Measurements from ENCODE around the gene GRIN2A. TPM values are rescaled to one million over a fixed set of nuclear protein-coding genes. Genes with fewer than 3 reads are reported as not detected.

GRIN2A gene
- total and polyA plus RNA-seq, 2 of the 13 experiments (the other 11 are each of a cell fraction or from before 2014, with no cell fraction given): not detected

GRCh38 chr16:9761870-9762269 is 420.4 kb downstream of the GRIN2A start (continued):
- TF ChIP-seq, protein P1, sequence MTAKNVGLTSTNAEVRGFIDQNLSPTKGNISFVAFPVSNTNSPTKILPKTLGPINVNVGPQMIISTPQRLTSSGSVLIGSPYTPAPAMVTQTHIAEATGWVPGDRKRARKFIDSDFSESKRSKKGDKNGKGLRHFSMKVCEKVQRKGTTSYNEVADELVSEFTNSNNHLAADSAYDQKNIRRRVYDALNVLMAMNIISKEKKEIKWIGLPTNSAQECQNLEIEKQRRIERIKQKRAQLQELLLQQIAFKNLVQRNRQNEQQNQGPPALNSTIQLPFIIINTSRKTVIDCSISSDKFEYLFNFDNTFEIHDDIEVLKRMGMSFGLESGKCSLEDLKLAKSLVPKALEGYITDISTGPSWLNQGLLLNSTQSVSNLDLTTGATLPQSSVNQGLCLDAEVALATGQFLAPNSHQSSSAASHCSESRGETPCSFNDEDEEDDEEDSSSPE (CRISPR knock-in tag; IDR thresholded peaks at IDR 0.05): no peak

DNA sequence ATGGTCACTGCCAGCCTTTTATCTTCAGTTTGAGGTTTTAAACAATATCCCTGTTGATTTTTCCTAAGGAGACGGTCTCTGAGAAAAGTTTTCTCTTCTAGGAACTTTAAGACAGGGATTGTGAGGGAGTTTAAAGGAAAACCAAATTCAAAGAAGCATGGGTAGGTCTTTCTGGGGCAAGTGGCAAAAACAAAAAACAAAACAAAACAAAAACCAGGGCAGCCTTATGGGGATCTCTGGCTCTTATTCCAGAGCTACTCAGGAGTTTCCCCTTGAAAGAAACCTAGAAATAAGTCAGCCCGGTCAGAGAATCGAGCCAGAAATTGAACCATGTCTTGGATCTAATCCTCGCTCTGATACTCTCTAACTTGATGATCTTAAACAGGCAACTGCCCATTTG is 424.5 kb downstream of the GRIN2A start:
- Histone ChIP-seq H4K20me1 (ENCODE audit: insufficient read depth, low read length) (no peaks in the 10 kb centered on the region), H3K27me3 (ENCODE audit: control insufficient read depth in 1 of 2, insufficient read depth in 2 of 2, low read length in 2 of 2) (0 out of 5 replicates have a peak, but pooled peaks cover 0 to 4% of the 10 kb centered on the region in 2 experiments), H3K9me3 (ENCODE audit: low read length) (no peaks in the 10 kb centered on the region), H3K9ac (ENCODE audit: insufficient read depth, low read depth, low read length) (no peak overlapping the region), H3K4me3 (replicated peaks in 1 of 3; ENCODE audit: insufficient read depth in 1 of 3, low read depth in 2 of 3, low read length in 3 of 3) (no peak overlapping the region), H3K4me1 (ENCODE audit: insufficient read depth, low read length) (no peaks in the 10 kb centered on the region), H3K36me3 (replicated peaks in 1 of 2; ENCODE audit: control insufficient read depth in 1 of 2, insufficient read depth in 2 of 2, low read length in 2 of 2) (no peaks in the 10 kb centered on the region), H3K27ac (ENCODE audit: extremely low read length, insufficient read depth, low read length) (no peak overlapping the region), H3K4me2 (ENCODE audit: low read depth, low read length) (no peak overlapping the region), H3K79me2 (ENCODE audit: insufficient read depth, low read length) (no peaks in the 10 kb centered on the region), H2AFZ (ENCODE audit: low read length) (no peak overlapping the region)
- no TSS peak for BruUV-seq (replicated peaks)
- ChIA-PET POLR2A (no interaction called here), CTCF (ENCODE audit: low intra/inter-chr PET ratio, low total read pairs) (no interaction called here)
- ATAC-seq (no peak), DNase-seq (ENCODE audit: low spot score) (no peak), FAIRE-seq (no peak)
- 5% methylated on average over 4 of the region's 4 CpGs for WGBS (ENCODE audit: low lambda C conversion rate)
- TF ChIP-seq NR0B2 (CRISPR knock-in tag; IDR thresholded peaks at IDR 0.05) (no peak), CENPBD1 (CRISPR knock-in tag; IDR thresholded peaks at IDR 0.05; ENCODE audit: borderline replicate concordance, low read depth) (no peak), GFI1 (CRISPR knock-in tag; IDR thresholded peaks at IDR 0.05; ENCODE audit: borderline replicate concordance) (no peak), TEAD2 (CRISPR knock-in tag; IDR thresholded peaks at IDR 0.05) (no peak), TEAD3 (CRISPR knock-in tag; optimal IDR thresholded peaks at IDR 0.05; ENCODE audit: borderline replicate concordance) (no peak), MTA3 (CRISPR knock-in tag; IDR thresholded peaks at IDR 0.05) (no peak), PREB (CRISPR knock-in tag; IDR thresholded peaks at IDR 0.05) (no peak), ZMYM4 (CRISPR knock-in tag; IDR thresholded peaks at IDR 0.05) (no peak)
- TF ChIP-seq, protein P2, sequence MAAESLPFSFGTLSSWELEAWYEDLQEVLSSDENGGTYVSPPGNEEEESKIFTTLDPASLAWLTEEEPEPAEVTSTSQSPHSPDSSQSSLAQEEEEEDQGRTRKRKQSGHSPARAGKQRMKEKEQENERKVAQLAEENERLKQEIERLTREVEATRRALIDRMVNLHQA (CRISPR knock-in tag; IDR thresholded peaks at IDR 0.05): no peak
- TF ChIP-seq, protein P3, sequence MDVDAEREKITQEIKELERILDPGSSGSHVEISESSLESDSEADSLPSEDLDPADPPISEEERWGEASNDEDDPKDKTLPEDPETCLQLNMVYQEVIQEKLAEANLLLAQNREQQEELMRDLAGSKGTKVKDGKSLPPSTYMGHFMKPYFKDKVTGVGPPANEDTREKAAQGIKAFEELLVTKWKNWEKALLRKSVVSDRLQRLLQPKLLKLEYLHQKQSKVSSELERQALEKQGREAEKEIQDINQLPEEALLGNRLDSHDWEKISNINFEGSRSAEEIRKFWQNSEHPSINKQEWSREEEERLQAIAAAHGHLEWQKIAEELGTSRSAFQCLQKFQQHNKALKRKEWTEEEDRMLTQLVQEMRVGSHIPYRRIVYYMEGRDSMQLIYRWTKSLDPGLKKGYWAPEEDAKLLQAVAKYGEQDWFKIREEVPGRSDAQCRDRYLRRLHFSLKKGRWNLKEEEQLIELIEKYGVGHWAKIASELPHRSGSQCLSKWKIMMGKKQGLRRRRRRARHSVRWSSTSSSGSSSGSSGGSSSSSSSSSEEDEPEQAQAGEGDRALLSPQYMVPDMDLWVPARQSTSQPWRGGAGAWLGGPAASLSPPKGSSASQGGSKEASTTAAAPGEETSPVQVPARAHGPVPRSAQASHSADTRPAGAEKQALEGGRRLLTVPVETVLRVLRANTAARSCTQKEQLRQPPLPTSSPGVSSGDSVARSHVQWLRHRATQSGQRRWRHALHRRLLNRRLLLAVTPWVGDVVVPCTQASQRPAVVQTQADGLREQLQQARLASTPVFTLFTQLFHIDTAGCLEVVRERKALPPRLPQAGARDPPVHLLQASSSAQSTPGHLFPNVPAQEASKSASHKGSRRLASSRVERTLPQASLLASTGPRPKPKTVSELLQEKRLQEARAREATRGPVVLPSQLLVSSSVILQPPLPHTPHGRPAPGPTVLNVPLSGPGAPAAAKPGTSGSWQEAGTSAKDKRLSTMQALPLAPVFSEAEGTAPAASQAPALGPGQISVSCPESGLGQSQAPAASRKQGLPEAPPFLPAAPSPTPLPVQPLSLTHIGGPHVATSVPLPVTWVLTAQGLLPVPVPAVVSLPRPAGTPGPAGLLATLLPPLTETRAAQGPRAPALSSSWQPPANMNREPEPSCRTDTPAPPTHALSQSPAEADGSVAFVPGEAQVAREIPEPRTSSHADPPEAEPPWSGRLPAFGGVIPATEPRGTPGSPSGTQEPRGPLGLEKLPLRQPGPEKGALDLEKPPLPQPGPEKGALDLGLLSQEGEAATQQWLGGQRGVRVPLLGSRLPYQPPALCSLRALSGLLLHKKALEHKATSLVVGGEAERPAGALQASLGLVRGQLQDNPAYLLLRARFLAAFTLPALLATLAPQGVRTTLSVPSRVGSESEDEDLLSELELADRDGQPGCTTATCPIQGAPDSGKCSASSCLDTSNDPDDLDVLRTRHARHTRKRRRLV (CRISPR knock-in tag; IDR thresholded peaks at IDR 0.05): no peak
- TF ChIP-seq, protein P4, sequence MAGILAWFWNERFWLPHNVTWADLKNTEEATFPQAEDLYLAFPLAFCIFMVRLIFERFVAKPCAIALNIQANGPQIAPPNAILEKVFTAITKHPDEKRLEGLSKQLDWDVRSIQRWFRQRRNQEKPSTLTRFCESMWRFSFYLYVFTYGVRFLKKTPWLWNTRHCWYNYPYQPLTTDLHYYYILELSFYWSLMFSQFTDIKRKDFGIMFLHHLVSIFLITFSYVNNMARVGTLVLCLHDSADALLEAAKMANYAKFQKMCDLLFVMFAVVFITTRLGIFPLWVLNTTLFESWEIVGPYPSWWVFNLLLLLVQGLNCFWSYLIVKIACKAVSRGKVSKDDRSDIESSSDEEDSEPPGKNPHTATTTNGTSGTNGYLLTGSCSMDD (CRISPR knock-in tag; IDR thresholded peaks at IDR 0.05): no peak
- in situ Hi-C loops (cut with HindIII; ENCODE audit: extremely low pct_ligation_motif_present, low pct_unique_long_range_greater_than_20kb): no loop called here
- intact Hi-C loops (cut with micrococcal nuclease; ENCODE audit: unreplicated experiment): no loop called here

Data from HepG2 (cell line).